Neutrophil (primary cell): ENCODE results near the gene GRM8.

ENCODE experiments used
- H3K27ac ChIP-seq: fragments of 200-600 bp; sonication (generic); 2 replicates; pipeline ENCODE4 v1.5.1; 2016; ENCODE audit warnings: mild to moderate bottlenecking, moderate library complexity
- H3K27me3 ChIP-seq: fragments of 200-600 bp; sonication (generic); 2 replicates; pipeline ENCODE4 v1.6.0; 2016; ENCODE audit warnings: mild to moderate bottlenecking
- H3K36me3 ChIP-seq: fragments of 200-600 bp; sonication (generic); 2 replicates; pipeline ENCODE4 v1.5.1; 2017
- H3K4me1 ChIP-seq, 2 experiments: fragments of 200-600 bp in 1 of 2; sonication (generic) in 1 of 2; 1 replicate in 1 of 2; 2 replicates in 1 of 2; pipeline versions ENCODE4 v1.5.1 to v1.6.1; 2013 to 2016; ENCODE audit warnings: low read depth in 1 of 2, low read length in 1 of 2, mild to moderate bottlenecking in 1 of 2, moderate library complexity in 1 of 2; ENCODE audit not compliant: control insufficient read depth in 1 of 2, insufficient read depth in 1 of 2
- H3K4me3 ChIP-seq, 2 experiments: fragments of 200-600 bp in 1 of 2; sonication (generic) in 1 of 2; 1 replicate in 1 of 2; 2 replicates in 1 of 2; pipeline ENCODE4 v1.5.1; 2013 to 2016; ENCODE audit warnings: low read depth in 1 of 2, low read length in 1 of 2, mild to moderate bottlenecking in 1 of 2, moderate library complexity in 1 of 2
- H3K9me3 ChIP-seq: fragments of 200-600 bp; sonication (generic); 2 replicates; pipeline ENCODE4 v1.5.1; 2016
- TF ChIP-seq, protein P1 (sequence below): fragments of 200-600 bp; sonication (generic); IDR thresholded peaks from 2 replicates; pipeline ENCODE4 v1.5.1; 2016; ENCODE audit warnings: antibody characterized with exemption

GRM8 gene

DNA sequence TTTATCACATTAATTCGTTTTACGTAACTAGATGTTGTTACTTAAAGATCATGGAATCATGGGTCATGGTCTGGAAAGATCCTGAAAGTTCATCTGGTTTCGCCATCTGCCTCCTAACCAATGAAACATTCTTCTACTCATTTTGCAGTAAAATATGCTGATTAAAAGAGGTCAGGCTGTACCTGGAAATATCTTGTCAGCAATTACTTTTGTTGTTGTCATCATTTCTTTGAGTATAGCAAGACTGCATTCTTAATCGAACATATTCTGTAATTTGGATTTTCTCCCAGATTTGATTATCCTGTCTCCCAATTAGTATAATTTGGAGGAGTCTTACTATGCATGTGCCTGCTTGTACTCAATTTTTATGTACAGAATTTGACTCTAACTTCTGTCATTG lies 833.7 kb downstream of the GRM8 start:
- Histone ChIP-seq H3K4me1 (no peaks in the 10 kb centered on the region), H3K27me3 (no peaks in the 10 kb centered on the region), H3K9me3 (no peaks in the 10 kb centered on the region), H3K27ac (no peak overlapping the region), H3K4me3 (no peak overlapping the region), H3K36me3 (no peaks in the 10 kb centered on the region)
- TF ChIP-seq, protein P1, sequence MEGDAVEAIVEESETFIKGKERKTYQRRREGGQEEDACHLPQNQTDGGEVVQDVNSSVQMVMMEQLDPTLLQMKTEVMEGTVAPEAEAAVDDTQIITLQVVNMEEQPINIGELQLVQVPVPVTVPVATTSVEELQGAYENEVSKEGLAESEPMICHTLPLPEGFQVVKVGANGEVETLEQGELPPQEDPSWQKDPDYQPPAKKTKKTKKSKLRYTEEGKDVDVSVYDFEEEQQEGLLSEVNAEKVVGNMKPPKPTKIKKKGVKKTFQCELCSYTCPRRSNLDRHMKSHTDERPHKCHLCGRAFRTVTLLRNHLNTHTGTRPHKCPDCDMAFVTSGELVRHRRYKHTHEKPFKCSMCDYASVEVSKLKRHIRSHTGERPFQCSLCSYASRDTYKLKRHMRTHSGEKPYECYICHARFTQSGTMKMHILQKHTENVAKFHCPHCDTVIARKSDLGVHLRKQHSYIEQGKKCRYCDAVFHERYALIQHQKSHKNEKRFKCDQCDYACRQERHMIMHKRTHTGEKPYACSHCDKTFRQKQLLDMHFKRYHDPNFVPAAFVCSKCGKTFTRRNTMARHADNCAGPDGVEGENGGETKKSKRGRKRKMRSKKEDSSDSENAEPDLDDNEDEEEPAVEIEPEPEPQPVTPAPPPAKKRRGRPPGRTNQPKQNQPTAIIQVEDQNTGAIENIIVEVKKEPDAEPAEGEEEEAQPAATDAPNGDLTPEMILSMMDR: no peak

DNA sequence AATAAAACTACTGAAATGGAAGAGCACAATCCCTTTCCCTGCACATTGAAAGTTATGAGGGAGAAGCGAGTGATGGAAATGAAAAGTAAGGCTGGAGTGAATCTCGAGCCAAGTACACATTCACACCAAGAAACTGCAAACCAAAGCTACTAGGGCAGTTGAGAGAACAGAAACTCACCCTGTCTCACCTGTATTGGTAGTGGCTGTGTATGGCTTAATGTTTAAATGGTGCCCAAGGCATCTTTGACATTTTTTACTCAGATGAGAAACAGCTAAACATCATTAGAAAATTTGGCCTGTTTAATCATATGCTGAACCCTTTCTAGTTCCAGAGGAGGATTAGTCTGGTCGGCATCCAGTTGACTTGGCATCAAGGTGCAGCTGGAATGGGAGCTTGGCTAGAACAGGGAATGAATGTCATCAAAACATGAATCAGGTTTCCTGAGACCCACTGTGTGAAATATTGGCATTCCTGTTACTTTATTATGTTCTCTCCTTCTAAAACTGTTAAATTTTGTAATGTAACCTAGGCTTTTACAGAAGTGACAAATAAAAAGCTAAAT lies 840.8 kb downstream of the GRM8 start:
- TF ChIP-seq, protein P1: no peak
- H3K27ac ChIP-seq: no peak overlapping the region
- H3K4me1 ChIP-seq: no peaks in the 10 kb centered on the region
- H3K36me3 ChIP-seq: no peaks in the 10 kb centered on the region
- H3K27me3 ChIP-seq: no peaks in the 10 kb centered on the region
- H3K9me3 ChIP-seq: no peaks in the 10 kb centered on the region
- H3K4me3 ChIP-seq: no peak overlapping the region

DNA sequence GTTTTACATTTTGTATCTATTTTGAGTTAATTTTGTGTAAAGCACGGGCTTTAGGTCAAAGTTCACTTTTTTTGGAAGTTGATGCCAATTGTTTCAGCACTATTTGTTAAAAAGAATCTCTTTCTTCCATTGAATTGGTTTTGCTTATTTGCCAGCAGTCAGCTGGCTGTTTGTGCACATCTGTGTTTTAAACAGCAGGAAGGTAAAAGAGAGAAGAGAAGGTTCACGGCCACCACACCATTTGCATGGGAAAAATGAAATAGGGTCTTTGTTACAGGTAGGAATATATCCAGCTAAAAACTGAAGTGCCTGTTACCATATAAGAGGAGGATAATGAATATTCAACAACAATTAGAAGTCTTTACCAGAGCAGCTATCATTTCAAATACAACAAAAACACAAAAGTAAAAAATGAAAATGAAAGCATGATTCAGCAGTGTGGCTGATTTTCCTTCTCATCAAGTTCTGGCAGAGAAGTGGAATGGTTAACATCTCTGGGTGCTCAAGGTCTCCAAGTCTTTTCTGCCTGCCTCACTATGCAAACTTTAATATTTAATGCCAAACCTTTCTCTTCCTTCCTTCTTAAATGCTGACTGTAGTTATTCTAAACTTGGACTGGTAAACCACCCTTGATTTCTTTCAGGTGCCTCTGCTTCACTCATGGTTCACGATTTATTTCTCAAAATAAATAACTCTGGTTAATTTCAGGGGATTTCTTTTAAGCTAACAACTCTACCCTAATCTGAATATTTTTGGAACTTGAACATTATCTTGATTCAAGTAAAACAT lies 841.5 kb downstream of the GRM8 start:
- Histone ChIP-seq H3K4me1 (no peaks in the 10 kb centered on the region), H3K4me3 (no peak overlapping the region), H3K27ac (no peak overlapping the region), H3K36me3 (no peaks in the 10 kb centered on the region), H3K27me3 (no peaks in the 10 kb centered on the region), H3K9me3 (no peaks in the 10 kb centered on the region)
- TF ChIP-seq, protein P1: no peak

DNA sequence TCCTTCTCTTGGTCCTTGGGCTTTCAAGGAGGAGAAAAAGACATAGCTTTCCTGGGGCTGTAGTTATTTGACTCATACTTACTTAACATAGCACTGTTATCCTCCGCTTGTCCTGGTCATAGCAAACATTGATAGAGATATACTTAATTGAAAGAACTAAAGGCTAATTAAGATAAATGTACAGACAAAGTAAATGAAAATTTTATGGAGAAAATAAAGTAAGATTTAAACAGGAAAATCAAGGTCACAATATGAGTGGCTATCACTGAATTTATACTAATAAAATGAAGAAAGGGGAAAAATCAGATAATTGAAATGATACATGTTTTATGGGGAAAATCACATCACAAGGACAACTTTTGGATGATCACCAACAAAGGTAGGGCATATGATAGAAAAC lies 849.7 kb downstream of the GRM8 start:
- no peaks in the 10 kb centered on the region for H3K36me3 ChIP-seq
- TF ChIP-seq, protein P1: no peak
- no peaks in the 10 kb centered on the region for H3K9me3 ChIP-seq
- no peak overlapping the region for H3K4me3 ChIP-seq
- H3K27ac ChIP-seq: no peak overlapping the region
- no peaks in the 10 kb centered on the region for H3K4me1 ChIP-seq
- H3K27me3 ChIP-seq: no peaks in the 10 kb centered on the region

DNA sequence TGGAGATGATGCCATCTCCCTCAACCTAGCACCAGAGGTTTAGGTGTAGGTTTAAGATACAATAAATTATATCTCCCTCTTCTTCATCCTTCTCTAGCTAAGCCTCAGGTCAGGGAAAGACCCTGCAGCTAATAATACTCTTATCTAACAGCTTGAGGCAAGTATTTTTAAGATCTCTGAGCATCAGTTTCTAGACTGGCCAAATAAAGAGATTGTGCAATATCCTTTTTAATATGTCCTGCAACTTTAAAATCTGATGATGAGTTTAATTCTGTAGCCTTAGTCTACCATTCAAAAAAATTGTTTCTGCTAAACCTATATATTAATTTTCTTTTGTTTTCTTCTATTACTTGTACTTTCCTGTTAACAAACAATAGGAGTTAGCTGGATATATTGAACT lies 850.8 kb downstream of the GRM8 start:
- Histone ChIP-seq H3K36me3 (no peaks in the 10 kb centered on the region), H3K9me3 (no peaks in the 10 kb centered on the region), H3K27me3 (no peaks in the 10 kb centered on the region), H3K4me1 (no peaks in the 10 kb centered on the region), H3K27ac (no peak overlapping the region), H3K4me3 (no peak overlapping the region)
- TF ChIP-seq, protein P1: no peak
